Calu3 (cell line): ENCODE results near the gene METTL6. TPM values are rescaled to one million over a fixed set of nuclear protein-coding genes. Genes with fewer than 3 reads are reported as not detected.
"Not testable (repeated sequence)": the region's sequence is repeated elsewhere in the genome, so short reads cannot be mapped to it uniquely, and the experiment has no call there.

Experiments
- BruUV-seq: library from RNA; stranded (reverse); fragments of 400-500 nt; replicated peaks from 2 replicates; lab custom pipeline; 2021; lab: Mats Ljungman, UMichigan
- CTCF ChIA-PET: fragments of 300-600 bp; sonication (Branson Sonifier 250); formaldehyde crosslinking; loops from one replicate; lab custom pipeline; 2022; ENCODE audit warnings: antibody characterized with exemption; lab: Charles Lee
- DNase-seq: peaks from one replicate; pipeline ENCODE4 v3.0.0; 2022
- H3K27ac Mint-ChIP-seq: one replicate; pipeline ENCODE4 v1.8.0; 2022; ENCODE audit warnings: mixed read lengths; ENCODE audit not compliant: unreplicated experiment
- H3K27me3 Mint-ChIP-seq: one replicate; pipeline ENCODE4 v1.8.0; 2022; ENCODE audit warnings: mixed read lengths; ENCODE audit not compliant: unreplicated experiment
- H3K36me3 Mint-ChIP-seq: one replicate; pipeline ENCODE4 v1.8.0; 2022; ENCODE audit warnings: mild to moderate bottlenecking, moderate library complexity, mixed read lengths; ENCODE audit not compliant: insufficient read depth, unreplicated experiment
- H3K4me1 Mint-ChIP-seq: one replicate; pipeline ENCODE4 v1.8.0; 2022; ENCODE audit warnings: mild to moderate bottlenecking, low read depth, mixed read lengths; ENCODE audit not compliant: unreplicated experiment
- H3K4me3 Mint-ChIP-seq: one replicate; pipeline ENCODE4 v1.8.0; 2022; ENCODE audit warnings: mild to moderate bottlenecking, low read depth, moderate library complexity, mixed read lengths; ENCODE audit not compliant: unreplicated experiment
- H3K9me3 Mint-ChIP-seq: one replicate; pipeline ENCODE4 v1.8.0; 2022; ENCODE audit warnings: low read depth, mixed read lengths; ENCODE audit not compliant: unreplicated experiment
- CTCF ChIP-seq: fragments of 200-600 bp; IDR thresholded peaks from one replicate; pipeline ENCODE4 v1.8.0; 2022; ENCODE audit warnings: antibody characterized with exemption; ENCODE audit not compliant: unreplicated experiment
- intact Hi-C: fragments of 100-400 bp; cut with micrococcal nuclease; formaldehyde crosslinking; loops from one replicate; pipeline ENCODE4 v1.10.0; 2022; ENCODE audit not compliant: unreplicated experiment
- total RNA-seq: library from RNA; stranded (reverse); gene quantifications from 2 replicates; pipeline ENCODE4 v1.2.3, GENCODE V29; 2022

METTL6 gene
- total RNA-seq, 1 experiment from 2014 or later: 23.0 TPM

DNA sequence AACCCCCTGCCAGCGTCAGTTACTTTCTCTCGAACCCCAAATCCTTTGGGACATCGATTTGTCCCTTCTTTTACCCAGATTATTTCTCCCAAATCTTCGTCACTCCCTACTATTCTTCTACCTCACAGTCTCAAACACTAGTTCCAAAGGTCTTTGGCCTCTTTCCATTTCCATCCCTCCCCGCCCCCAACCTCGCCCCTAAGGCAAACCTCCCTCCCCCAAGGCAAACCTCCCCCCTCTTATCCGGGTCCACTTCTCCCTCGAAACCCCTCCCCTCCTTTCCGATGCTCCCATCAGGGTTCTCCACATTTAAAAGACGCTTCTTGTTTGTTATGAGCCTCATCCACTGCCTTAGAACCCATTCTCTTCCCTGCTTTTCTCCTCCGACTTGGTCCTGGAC is 637 bp upstream of the METTL6 start:
- no peak for DNase-seq
- H3K27me3 Mint-ChIP-seq: no peaks in the 10 kb centered on the region
- H3K9me3 Mint-ChIP-seq: no peaks in the 10 kb centered on the region
- intact Hi-C loops: loop anchor here (5.0 kb wide), 1 partner anchor 129 kb away; no protein-coding TSS in a partner anchor
- H3K27ac Mint-ChIP-seq: peak overlapping the region; percentile 93
- TF ChIP-seq CTCF: no peak
- H3K4me1 Mint-ChIP-seq: peaks cover 14% of the 10 kb centered on the region
- CTCF ChIA-PET: no interaction called here
- no TSS peak for BruUV-seq
- H3K36me3 Mint-ChIP-seq: peaks cover 31% of the 10 kb centered on the region
- peak overlapping the region; percentile 94 for H3K4me3 Mint-ChIP-seq

GRCh38 chr3:15426579-15427118 is 695 bp downstream of the METTL6 start:
- CTCF ChIA-PET: no interaction called here
- intact Hi-C loops: loop anchor here (5.0 kb wide), 1 partner anchor 131 kb away; no protein-coding TSS in a partner anchor
- BruUV-seq: TSS peak; percentile 54
- no peaks in the 10 kb centered on the region for H3K9me3 Mint-ChIP-seq
- H3K4me1 Mint-ChIP-seq: peaks cover 14% of the 10 kb centered on the region
- peaks cover 31% of the 10 kb centered on the region for H3K36me3 Mint-ChIP-seq
- TF ChIP-seq CTCF: no peak
- peak overlapping the region; percentile 93 for H3K27ac Mint-ChIP-seq
- no peak for DNase-seq
- H3K27me3 Mint-ChIP-seq: no peaks in the 10 kb centered on the region
- H3K4me3 Mint-ChIP-seq: peak overlapping the region; percentile 94

DNA sequence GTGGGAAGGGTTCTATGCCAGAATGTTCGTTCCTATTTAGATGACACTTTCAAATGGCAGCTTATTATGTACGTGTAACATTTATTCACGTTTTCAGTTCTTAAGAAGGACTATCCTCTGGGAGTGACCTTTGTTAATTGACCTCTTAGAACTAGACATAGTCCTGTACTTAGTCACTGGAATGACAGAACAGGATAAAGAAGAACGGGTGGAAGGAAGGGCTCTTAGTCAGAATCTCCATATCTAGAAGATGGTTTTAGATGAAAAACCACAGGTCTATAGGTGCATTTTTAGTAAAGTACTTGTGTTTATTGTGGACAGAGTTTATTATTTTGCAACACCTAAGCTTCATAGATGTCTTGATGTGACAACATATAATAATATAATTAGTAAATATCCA is 6.5 kb downstream of the METTL6 start:
- intact Hi-C loops: no loop called here
- no peak for TF ChIP-seq CTCF
- no peaks in the 10 kb centered on the region for H3K4me1 Mint-ChIP-seq
- no peak overlapping the region for H3K4me3 Mint-ChIP-seq
- no peak overlapping the region for H3K27ac Mint-ChIP-seq
- no TSS peak for BruUV-seq
- no peaks in the 10 kb centered on the region for H3K27me3 Mint-ChIP-seq
- CTCF ChIA-PET: no interaction called here
- H3K9me3 Mint-ChIP-seq: no peaks in the 10 kb centered on the region
- no peak for DNase-seq
- no peaks in the 10 kb centered on the region for H3K36me3 Mint-ChIP-seq

GRCh38 chr3:15410966-15411365 is 16.4 kb downstream of the METTL6 start:
- H3K27me3 Mint-ChIP-seq, H3K4me3 Mint-ChIP-seq, H3K36me3 Mint-ChIP-seq, H3K9me3 Mint-ChIP-seq, H3K4me1 Mint-ChIP-seq, intact Hi-C loops, CTCF ChIA-PET, H3K27ac Mint-ChIP-seq, DNase-seq, BruUV-seq: not testable (repeated sequence)

- H3K4me3 Mint-ChIP-seq: no peak overlapping the region
- H3K36me3 Mint-ChIP-seq: no peaks in the 10 kb centered on the region
- no peaks in the 10 kb centered on the region for H3K9me3 Mint-ChIP-seq
- DNase-seq: no peak
- no peak overlapping the region for H3K27ac Mint-ChIP-seq
- CTCF ChIA-PET: no interaction called here
- intact Hi-C loops: loop anchor here (5.0 kb wide), 1 partner anchor 207 kb away; no protein-coding TSS in a partner anchor
- TF ChIP-seq CTCF: no peak
- H3K27me3 Mint-ChIP-seq: no peaks in the 10 kb centered on the region
- no peaks in the 10 kb centered on the region for H3K4me1 Mint-ChIP-seq
- BruUV-seq: no TSS peak
Observed at GRCh38 chr3:15409774-15410173, 17.6 kb downstream of the METTL6 start.
